ENCODE results near the gene CYTL1. TPM values are rescaled to one million over a fixed set of nuclear protein-coding genes. Genes with fewer than 3 reads are reported as not detected.
A peak's percentile ranks its signal among the peaks of the same experiment; 100 is the strongest.

The CYTL1 gene
- total and polyA plus RNA-seq, 2 of the 4 experiments (the other 2 are of a cell fraction) = 1.3 to 7.4 TPM

DNA sequence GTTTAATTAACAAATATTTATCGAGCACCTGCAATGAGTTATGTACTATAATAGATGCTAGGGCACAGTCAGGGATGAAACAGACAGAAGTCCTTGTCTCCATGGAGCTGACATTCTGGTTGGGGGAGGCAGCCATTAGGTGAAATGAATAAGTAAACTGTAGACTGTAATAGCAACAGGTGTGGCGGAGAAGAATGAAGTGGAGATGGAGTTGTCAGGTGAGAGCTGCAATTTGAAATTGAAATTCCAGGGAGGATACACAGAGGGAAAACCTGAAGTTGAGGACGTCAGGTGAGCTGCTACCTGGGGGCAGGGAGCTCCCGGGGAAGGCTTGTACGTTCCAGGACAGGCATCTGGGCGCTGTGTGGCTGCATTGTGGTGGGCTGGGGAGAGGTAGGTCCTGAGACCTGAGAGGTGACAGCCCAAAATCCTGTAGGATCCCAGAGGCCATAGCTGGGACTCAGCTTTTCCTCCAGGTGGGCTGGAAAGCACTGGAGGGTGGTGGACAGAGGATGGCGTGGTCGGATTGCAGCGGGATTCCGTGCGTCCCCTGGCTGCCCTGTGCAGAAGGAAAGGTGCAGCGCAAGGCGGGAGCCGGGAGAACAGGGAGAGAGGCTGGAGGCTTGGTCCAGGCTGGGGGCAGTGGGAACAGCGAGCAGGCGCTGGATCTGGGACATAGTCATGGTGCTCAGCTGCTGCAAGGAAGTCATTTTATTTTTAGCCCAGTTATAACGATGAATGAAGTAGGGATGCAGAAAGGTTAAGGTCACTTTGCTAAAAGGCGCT is 24.8 kb downstream of the CYTL1 start:
- Histone ChIP-seq H3K9me1 (ENCODE audit: insufficient read depth, low read length) (peaks cover 4% of the 10 kb centered on the region; the same call in 1 of the 2 replicates), H3K79me1 (ENCODE audit: low read depth in 1 of 2, low read length in 2 of 2) (no peaks in the 10 kb centered on the region), H2AFZ (replicated peaks; ENCODE audit: low read length, poor library complexity) (peak overlapping the region; percentile 81), H4K91ac (ENCODE audit: insufficient read depth, low read depth, low read length) (no peak overlapping the region), H2AK5ac (ENCODE audit: low read depth, low read length) (no peak overlapping the region), H3K4ac (ENCODE audit: low read depth, low read length) (0 out of 2 replicates have a peak overlapping the region, but pooled peaks have one; percentile 46), H4K8ac (ENCODE audit: low read depth in 2 of 2, low read length in 2 of 2) (no peak overlapping the region), H3K4me2 (ENCODE audit: low read depth, low read length) (no peak overlapping the region), H2BK15ac (ENCODE audit: low read depth, low read length) (no peak overlapping the region), H3K4me3 (ENCODE audit: insufficient read depth, low read depth, low read length) (no peak overlapping the region), H4K20me1 (ENCODE audit: insufficient read depth, low read length) (no peaks in the 10 kb centered on the region), H3K14ac (replicated peaks; ENCODE audit: low read depth, low read length) (no peak overlapping the region), H2AK9ac (replicated peaks; ENCODE audit: low read depth, low read length, poor library complexity) (no peak overlapping the region), H3K56ac (ENCODE audit: extremely low read depth, insufficient read depth, low read length) (no peak overlapping the region), H3K23ac (ENCODE audit: low read depth, low read length) (no peak overlapping the region), H3K27me3 (ENCODE audit: control insufficient read depth, insufficient read depth, low read length) (no peaks in the 10 kb centered on the region), H2BK5ac (ENCODE audit: low read depth, low read length, poor library complexity, severe bottlenecking) (no peak overlapping the region), H4K5ac (ENCODE audit: low read depth, low read length) (no peak overlapping the region), H3K36me3 (ENCODE audit: control insufficient read depth, insufficient read depth, low read length) (no peaks in the 10 kb centered on the region), H3K18ac (ENCODE audit: low read depth, low read length) (no peak overlapping the region), H2BK20ac (ENCODE audit: low read depth, low read length) (0 out of 2 replicates have a peak overlapping the region, but pooled peaks have one; percentile 24), H3K27ac (ENCODE audit: insufficient read depth, low read length) (no peak overlapping the region), H3K9ac (ENCODE audit: low read depth, low read length) (no peak overlapping the region; the same call in 1 of the 2 replicates), H3K9me3 (ENCODE audit: control insufficient read depth, insufficient read depth, low read length) (no peaks in the 10 kb centered on the region), H3K4me1 (ENCODE audit: control insufficient read depth, insufficient read depth, low read length) (peaks cover 12% of the 10 kb centered on the region), H2BK120ac (ENCODE audit: low read depth, low read length) (no peak overlapping the region)
- no peak for ATAC-seq (ENCODE audit: low read depth)
- ChIA-PET CTCF (interaction anchor here (0.6 kb wide), 2 partner anchors 106 to 507 kb away, joined by 3 to 5 read pairs; no protein-coding TSS in a partner anchor), POLR2A (ENCODE audit: unreplicated experiment) (no interaction called here)
- no TSS peak for BruUV-seq (replicated peaks)
- dilution Hi-C loops (cut with HindIII; ENCODE audit: low sequenced_read_pairs, unreplicated experiment) (no loop called here), in situ Hi-C loops (cut with MboI; ENCODE audit: low sequenced_read_pairs) (loop anchor here (5.0 to 10.0 kb wide), 3 partner anchors 148 to 510 kb away; no protein-coding TSS in a partner anchor), intact Hi-C loops (cut with micrococcal nuclease) (loop anchor here (1.0 to 10.0 kb wide), 7 partner anchors 56 to 819 kb away; no protein-coding TSS in a partner anchor)
- no peak for DNase-seq
- 61% methylated on average over 10 of the region's 18 CpGs; no CpG with 5 or more reads in 1 of the 2 experiments for WGBS, 2 experiments (ENCODE audit: extremely low coverage in 2 of 2, insufficient read length in 1 of 2)
- TF ChIP-seq, protein P1, sequence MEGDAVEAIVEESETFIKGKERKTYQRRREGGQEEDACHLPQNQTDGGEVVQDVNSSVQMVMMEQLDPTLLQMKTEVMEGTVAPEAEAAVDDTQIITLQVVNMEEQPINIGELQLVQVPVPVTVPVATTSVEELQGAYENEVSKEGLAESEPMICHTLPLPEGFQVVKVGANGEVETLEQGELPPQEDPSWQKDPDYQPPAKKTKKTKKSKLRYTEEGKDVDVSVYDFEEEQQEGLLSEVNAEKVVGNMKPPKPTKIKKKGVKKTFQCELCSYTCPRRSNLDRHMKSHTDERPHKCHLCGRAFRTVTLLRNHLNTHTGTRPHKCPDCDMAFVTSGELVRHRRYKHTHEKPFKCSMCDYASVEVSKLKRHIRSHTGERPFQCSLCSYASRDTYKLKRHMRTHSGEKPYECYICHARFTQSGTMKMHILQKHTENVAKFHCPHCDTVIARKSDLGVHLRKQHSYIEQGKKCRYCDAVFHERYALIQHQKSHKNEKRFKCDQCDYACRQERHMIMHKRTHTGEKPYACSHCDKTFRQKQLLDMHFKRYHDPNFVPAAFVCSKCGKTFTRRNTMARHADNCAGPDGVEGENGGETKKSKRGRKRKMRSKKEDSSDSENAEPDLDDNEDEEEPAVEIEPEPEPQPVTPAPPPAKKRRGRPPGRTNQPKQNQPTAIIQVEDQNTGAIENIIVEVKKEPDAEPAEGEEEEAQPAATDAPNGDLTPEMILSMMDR (conservative IDR thresholded peaks at IDR 0.05; ENCODE audit: low read depth, low read length) = no peak
- TF ChIP-seq MAFK (IDR thresholded peaks at IDR 0.05; ENCODE audit: low read depth, low read length) (no peak), MAZ (IDR thresholded peaks at IDR 0.05; ENCODE audit: borderline replicate concordance, low read depth, low read length) (no peak), RFX5 (IDR thresholded peaks at IDR 0.05; ENCODE audit: low read depth, low read length) (no peak), RCOR1 (IDR thresholded peaks at IDR 0.05; ENCODE audit: insufficient replicate concordance, low read length) (no peak), BHLHE40 (IDR thresholded peaks at IDR 0.05; ENCODE audit: low read depth, low read length) (no peak), CEBPB (IDR thresholded peaks at IDR 0.05; ENCODE audit: low read depth, low read length) (no peak)
